NAMALWA (cell line): ENCODE measurements around the gene MAML3.

Source experiments
- DNase-seq: peaks from one replicate; pipeline ENCODE4 v3.0.0-alpha.2; 2015; ENCODE audit warnings: low spot score

Gene MAML3

GRCh38 chr4:139754938-139755337 lies 399.0 kb downstream of the MAML3 start:
- no peak for DNase-seq

GRCh38 chr4:139753686-139754085 lies 400.3 kb downstream of the MAML3 start:
- no peak for DNase-seq

- DNase-seq: no peak
Observed at GRCh38 chr4:139749835-139750498, 404.0 kb downstream of the MAML3 start.

- DNase-seq: no peak
Observed at GRCh38 chr4:139749338-139749737, 404.6 kb downstream of the MAML3 start.

- no peak for DNase-seq
Observed at GRCh38 chr4:139746431-139747171, 407.4 kb downstream of the MAML3 start.

- DNase-seq: no peak
Observed at GRCh38 chr4:139745111-139745639, 408.8 kb downstream of the MAML3 start.

- DNase-seq: no peak
Observed at GRCh38 chr4:139744232-139744631, 409.8 kb downstream of the MAML3 start.

- no peak for DNase-seq
Observed at GRCh38 chr4:139743027-139743426, 411.0 kb downstream of the MAML3 start.

- DNase-seq: no peak
Observed at GRCh38 chr4:139740531-139741041, 413.4 kb downstream of the MAML3 start.

- no peak for DNase-seq
Observed at GRCh38 chr4:139740121-139740520, 413.9 kb downstream of the MAML3 start.

GRCh38 chr4:139738846-139739613 lies 415.0 kb downstream of the MAML3 start:
- DNase-seq: no peak

- no peak for DNase-seq
Observed at GRCh38 chr4:139736661-139737060, 417.3 kb downstream of the MAML3 start.

- no peak for DNase-seq
Observed at GRCh38 chr4:139736274-139736660, 417.7 kb downstream of the MAML3 start.

- DNase-seq: no peak
Observed at GRCh38 chr4:139735381-139736273, 418.4 kb downstream of the MAML3 start.

GRCh38 chr4:139734875-139735380 lies 419.1 kb downstream of the MAML3 start:
- no peak for DNase-seq

- no peak for DNase-seq
Observed at GRCh38 chr4:139734201-139734874, 419.6 kb downstream of the MAML3 start.

- no peak for DNase-seq
Observed at GRCh38 chr4:139732991-139733570, 420.9 kb downstream of the MAML3 start.

GRCh38 chr4:139728840-139729239 lies 425.1 kb downstream of the MAML3 start:
- no peak for DNase-seq

GRCh38 chr4:139728146-139728545 lies 425.8 kb downstream of the MAML3 start:
- DNase-seq: no peak

- no peak for DNase-seq
Observed at GRCh38 chr4:139726615-139727014, 427.4 kb downstream of the MAML3 start.
